ENCODE data around the gene NT5DC3. TPM values are rescaled to one million over a fixed set of nuclear protein-coding genes. Genes with fewer than 3 reads are reported as not detected.

Gene NT5DC3
- total RNA-seq, 6 donors from 2014 or later, result 3.8 to 29.3 (median 7.3) TPM

GRCh38 chr12:103751600-103751999 lies 89.4 kb downstream of the NT5DC3 start:
- no peak overlapping the region for H3K4me3 ChIP-seq

GRCh38 chr12:103751171-103751570 lies 89.9 kb downstream of the NT5DC3 start:
- Histone ChIP-seq H3K27me3 (no peaks in the 10 kb centered on the region), H3K9me3 (no peaks in the 10 kb centered on the region), H3K4me3 (no peak overlapping the region), H3K27ac (no peak overlapping the region), H3K36me3 (no peaks in the 10 kb centered on the region), H3K4me1 (no peaks in the 10 kb centered on the region)
- 87 to 91% methylated on average over 1 of the region's 1 CpG for WGBS, 2 donors
- DNase-seq (no peak), ATAC-seq (ENCODE audit: low FRiP score in 2 of 2) (no peak)
- TF ChIP-seq POLR2AphosphoS5 (IDR thresholded peaks at IDR 0.05), result no peak
- TF ChIP-seq EP300 (IDR thresholded peaks at IDR 0.05), result no peak

More at GRCh38 chr12:103751600-103751999, 89.4 kb downstream of the NT5DC3 start:
- no peaks in the 10 kb centered on the region for H3K4me1 ChIP-seq
- no peak overlapping the region for H3K27ac ChIP-seq
- ATAC-seq (ENCODE audit: low FRiP score in 2 of 2) (no peak), DNase-seq (no peak)
- H3K36me3 ChIP-seq, result no peaks in the 10 kb centered on the region
- no peaks in the 10 kb centered on the region for H3K27me3 ChIP-seq
- WGBS, 2 donors, result 51 to 61% methylated on average over 2 of the region's 2 CpGs
- TF ChIP-seq CTCF (IDR thresholded peaks at IDR 0.05) (no peak), EP300 (IDR thresholded peaks at IDR 0.05) (no peak)
- no peaks in the 10 kb centered on the region for H3K9me3 ChIP-seq

GRCh38 chr12:103748875-103749274 lies 92.2 kb downstream of the NT5DC3 start:
- H3K36me3 ChIP-seq, result no peaks in the 10 kb centered on the region
- no peak for TF ChIP-seq POLR2AphosphoS5 (IDR thresholded peaks at IDR 0.05)
- no peak for TF ChIP-seq POLR2A (IDR thresholded peaks at IDR 0.05)
- TF ChIP-seq EP300 (IDR thresholded peaks at IDR 0.05), result no peak
- TF ChIP-seq CTCF (IDR thresholded peaks at IDR 0.05), result no peak
- no peak overlapping the region for H3K27ac ChIP-seq
- no peak overlapping the region for H3K4me3 ChIP-seq
- no peaks in the 10 kb centered on the region for H3K4me1 ChIP-seq
- no peaks in the 10 kb centered on the region for H3K9me3 ChIP-seq
- 90 to 97% methylated on average over 12 of the region's 12 CpGs for WGBS, 2 donors
- no peaks in the 10 kb centered on the region for H3K27me3 ChIP-seq
- DNase-seq (no peak), ATAC-seq (ENCODE audit: low FRiP score in 2 of 2) (no peak)

GRCh38 chr12:103748002-103748401 lies 93.0 kb downstream of the NT5DC3 start:
- H3K27ac ChIP-seq, result no peak overlapping the region
- DNase-seq, result no peak
- no peaks in the 10 kb centered on the region for H3K4me1 ChIP-seq
- H3K27me3 ChIP-seq, result no peaks in the 10 kb centered on the region
- ATAC-seq (ENCODE audit: low FRiP score in 2 of 2), result no peak
- 71 to 87% methylated on average over 2 of the region's 2 CpGs for WGBS, 2 donors
- no peaks in the 10 kb centered on the region for H3K36me3 ChIP-seq
- H3K9me3 ChIP-seq, result no peaks in the 10 kb centered on the region
- H3K4me3 ChIP-seq, result no peak overlapping the region
- TF ChIP-seq CTCF (IDR thresholded peaks at IDR 0.05) (no peak), POLR2AphosphoS5 (IDR thresholded peaks at IDR 0.05) (no peak), POLR2A (IDR thresholded peaks at IDR 0.05) (no peak)

- Histone ChIP-seq H3K27ac (no peak overlapping the region), H3K9me3 (no peaks in the 10 kb centered on the region), H3K4me3 (no peak overlapping the region), H3K4me1 (no peaks in the 10 kb centered on the region), H3K27me3 (no peaks in the 10 kb centered on the region), H3K36me3 (no peaks in the 10 kb centered on the region)
- ATAC-seq (ENCODE audit: low FRiP score in 2 of 2) (no peak), DNase-seq (no peak)
- no peak for TF ChIP-seq EP300 (IDR thresholded peaks at IDR 0.05)
- 85 to 90% methylated on average over 2 of the region's 2 CpGs for WGBS, 2 donors
Measured at GRCh38 chr12:103745962-103746361, 95.1 kb downstream of the NT5DC3 start.

- ATAC-seq (ENCODE audit: low FRiP score in 2 of 2) (no peak), DNase-seq (no peak)
- H3K27ac ChIP-seq, result no peak overlapping the region
- no peaks in the 10 kb centered on the region for H3K27me3 ChIP-seq
- no peaks in the 10 kb centered on the region for H3K9me3 ChIP-seq
- WGBS, 2 donors, result 96 to 98% methylated on average over 3 of the region's 3 CpGs
- TF ChIP-seq CTCF (IDR thresholded peaks at IDR 0.05) (no peak), POLR2A (IDR thresholded peaks at IDR 0.05) (no peak), POLR2AphosphoS5 (IDR thresholded peaks at IDR 0.05) (no peak), EP300 (IDR thresholded peaks at IDR 0.05) (no peak)
- H3K36me3 ChIP-seq, result no peaks in the 10 kb centered on the region
- H3K4me3 ChIP-seq, result no peak overlapping the region
- no peaks in the 10 kb centered on the region for H3K4me1 ChIP-seq
Measured at GRCh38 chr12:103743788-103744187, 97.2 kb downstream of the NT5DC3 start.
